OCI-LY1 (cell line): ENCODE data around the gene APOBEC4.

Experiments
- H2AFZ ChIP-seq: fragments of 200-600 bp; sonication (generic), shearing (Covaris generic); 2 replicates; pipeline ENCODE4 v1.6.0; 2014; ENCODE audit warnings: antibody characterized with exemption, mild to moderate bottlenecking, low read length
- H3F3A ChIP-seq: fragments of 200-600 bp; sonication (generic), shearing (Covaris generic); 2 replicates; pipeline ENCODE4 v1.6.0; 2014; ENCODE audit warnings: mild to moderate bottlenecking, antibody characterized with exemption, low read length, moderate library complexity; ENCODE audit not compliant: insufficient read depth
- H3K27ac ChIP-seq: fragments of 200-600 bp; sonication (generic); 2 replicates; pipeline ENCODE4 v1.5.1; 2014; ENCODE audit warnings: low read length, mixed run types, mild to moderate bottlenecking, low read depth; ENCODE audit not compliant: poor library complexity, severe bottlenecking
- H3K27me3 ChIP-seq: fragments of 200-600 bp; sonication (generic); 2 replicates; pipeline ENCODE4 v1.6.0; 2014; ENCODE audit warnings: antibody characterized with exemption, mild to moderate bottlenecking, low read length, moderate library complexity; ENCODE audit not compliant: insufficient read depth
- H3K36me3 ChIP-seq: fragments of 200-600 bp; sonication (generic); 2 replicates; pipeline ENCODE4 v1.6.1; 2014; ENCODE audit warnings: mild to moderate bottlenecking, antibody characterized with exemption, low read length, moderate library complexity, mixed read lengths; ENCODE audit not compliant: insufficient read depth
- H3K4me1 ChIP-seq: fragments of 200-600 bp; sonication (generic); 2 replicates; pipeline ENCODE4 v1.5.1; 2014; ENCODE audit warnings: mild to moderate bottlenecking, low read length, moderate library complexity; ENCODE audit not compliant: insufficient read depth, severe bottlenecking
- H3K4me2 ChIP-seq: fragments of 200-600 bp; sonication (generic), shearing (Covaris generic); 2 replicates; pipeline ENCODE4 v1.6.1; 2014; ENCODE audit warnings: low read length
- H3K4me3 ChIP-seq: fragments of 200-600 bp; sonication (generic); 2 replicates; pipeline ENCODE4 v1.5.1; 2014; ENCODE audit warnings: low read length, low read depth, mild to moderate bottlenecking, mixed read lengths; ENCODE audit not compliant: poor library complexity, severe bottlenecking
- H3K79me2 ChIP-seq: fragments of 200-600 bp; shearing (Covaris generic); 2 replicates; pipeline ENCODE4 v1.6.1; 2016; ENCODE audit warnings: mixed run types, low read length, mixed read lengths; ENCODE audit not compliant: insufficient read depth
- H3K9ac ChIP-seq: fragments of 200-600 bp; sonication (generic), shearing (Covaris generic); 2 replicates; pipeline ENCODE4 v1.6.1; 2014; ENCODE audit warnings: mild to moderate bottlenecking, low read length, mixed read lengths
- H3K9me2 ChIP-seq: fragments of 200-600 bp; sonication (generic), shearing (Covaris generic); 2 replicates; pipeline ENCODE4 v1.6.1; 2014; ENCODE audit warnings: low read depth, mild to moderate bottlenecking, low read length, mixed read lengths
- H3K9me3 ChIP-seq: fragments of 200-600 bp; shearing (Covaris generic); 2 replicates; pipeline ENCODE4 v1.6.1; 2014; ENCODE audit warnings: low read length, mixed read lengths
- H4K20me1 ChIP-seq: fragments of 200-600 bp; sonication (generic), shearing (Covaris generic); 2 replicates; pipeline ENCODE4 v1.6.0; 2016; ENCODE audit warnings: mild to moderate bottlenecking, low read length; ENCODE audit not compliant: insufficient read depth
- EZH2 ChIP-seq: fragments of 200-600 bp; sonication (generic), shearing (Covaris generic); IDR thresholded peaks from 2 replicates; pipeline ENCODE4 v1.8.0; 2017; ENCODE audit warnings: borderline replicate concordance, mixed run types, mild to moderate bottlenecking, antibody characterized with exemption, low read length, moderate library complexity, mixed read lengths
- TF ChIP-seq, protein P1 (sequence below): fragments of 200-600 bp; sonication (generic), shearing (Covaris generic); IDR thresholded peaks from 2 replicates; pipeline ENCODE4 v1.5.1; 2017; ENCODE audit warnings: mild to moderate bottlenecking, antibody characterized with exemption, low read length, moderate library complexity, mixed read lengths

Gene APOBEC4

DNA sequence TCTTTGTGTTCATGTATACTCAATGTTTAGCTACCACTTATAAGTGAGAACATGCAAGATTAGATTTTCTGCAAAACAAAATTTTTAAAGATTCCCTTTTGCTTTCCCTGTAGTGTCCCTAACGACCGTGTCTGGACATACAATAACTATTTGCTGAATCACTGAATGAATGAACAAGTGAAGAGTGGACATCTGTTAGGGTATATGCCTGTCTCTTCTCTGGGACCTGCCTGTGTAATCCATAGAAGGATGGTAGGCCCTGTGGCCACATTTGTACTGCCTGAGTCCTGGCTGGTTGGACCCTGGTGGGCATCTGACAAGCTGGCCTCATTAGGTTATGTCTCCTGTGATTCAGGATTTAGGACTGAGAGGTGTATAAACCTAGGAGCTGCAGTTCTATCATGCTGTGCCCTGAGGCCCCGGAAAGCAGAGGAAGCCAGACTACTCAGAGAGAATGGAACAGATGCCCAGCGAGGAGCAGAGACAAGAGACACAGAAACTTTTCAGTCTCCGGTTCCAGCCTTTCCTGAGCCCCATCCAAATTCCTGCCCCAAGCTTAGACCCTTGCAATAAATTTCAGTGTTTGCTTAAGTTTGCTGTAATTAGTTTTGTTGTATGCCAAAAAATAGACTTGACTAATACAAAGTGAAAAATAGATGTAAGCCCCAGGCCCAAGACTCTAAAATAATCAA lies 55.3 kb downstream of the APOBEC4 start:
- Histone ChIP-seq H3K4me1 (no peaks in the 10 kb centered on the region), H2AFZ (no peak overlapping the region), H3K4me2 (no peak overlapping the region), H3K36me3 (no peaks in the 10 kb centered on the region), H3F3A (no peaks in the 10 kb centered on the region), H3K79me2 (no peaks in the 10 kb centered on the region), H3K4me3 (no peak overlapping the region), H3K27ac (no peak overlapping the region), H3K9ac (no peak overlapping the region), H3K9me2 (no peaks in the 10 kb centered on the region), H3K9me3 (no peaks in the 10 kb centered on the region), H4K20me1 (no peaks in the 10 kb centered on the region), H3K27me3 (no peaks in the 10 kb centered on the region; the same call in 1 of the 2 replicates)
- TF ChIP-seq EZH2, result no peak
- TF ChIP-seq, protein P1, sequence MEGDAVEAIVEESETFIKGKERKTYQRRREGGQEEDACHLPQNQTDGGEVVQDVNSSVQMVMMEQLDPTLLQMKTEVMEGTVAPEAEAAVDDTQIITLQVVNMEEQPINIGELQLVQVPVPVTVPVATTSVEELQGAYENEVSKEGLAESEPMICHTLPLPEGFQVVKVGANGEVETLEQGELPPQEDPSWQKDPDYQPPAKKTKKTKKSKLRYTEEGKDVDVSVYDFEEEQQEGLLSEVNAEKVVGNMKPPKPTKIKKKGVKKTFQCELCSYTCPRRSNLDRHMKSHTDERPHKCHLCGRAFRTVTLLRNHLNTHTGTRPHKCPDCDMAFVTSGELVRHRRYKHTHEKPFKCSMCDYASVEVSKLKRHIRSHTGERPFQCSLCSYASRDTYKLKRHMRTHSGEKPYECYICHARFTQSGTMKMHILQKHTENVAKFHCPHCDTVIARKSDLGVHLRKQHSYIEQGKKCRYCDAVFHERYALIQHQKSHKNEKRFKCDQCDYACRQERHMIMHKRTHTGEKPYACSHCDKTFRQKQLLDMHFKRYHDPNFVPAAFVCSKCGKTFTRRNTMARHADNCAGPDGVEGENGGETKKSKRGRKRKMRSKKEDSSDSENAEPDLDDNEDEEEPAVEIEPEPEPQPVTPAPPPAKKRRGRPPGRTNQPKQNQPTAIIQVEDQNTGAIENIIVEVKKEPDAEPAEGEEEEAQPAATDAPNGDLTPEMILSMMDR, result no peak

DNA sequence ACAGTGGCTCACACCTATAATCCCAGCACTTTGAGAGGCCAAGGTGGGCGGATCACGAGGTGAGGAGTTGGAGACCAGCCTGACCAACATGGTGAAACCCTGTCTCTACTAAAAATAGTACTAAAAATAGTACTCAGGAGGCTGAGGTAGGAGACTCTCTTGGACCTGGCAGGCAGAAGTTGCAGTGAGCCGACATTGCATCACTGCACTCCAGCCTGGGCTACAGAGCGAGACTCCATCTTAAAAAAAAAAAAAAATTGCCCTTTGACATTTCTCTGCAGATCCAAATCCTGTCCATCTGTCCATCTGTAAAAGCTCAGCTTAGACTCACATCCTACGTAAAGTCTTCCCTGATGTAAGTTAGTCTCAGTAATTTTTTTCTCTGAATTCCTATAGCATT lies 56.6 kb downstream of the APOBEC4 start:
- no peaks in the 10 kb centered on the region for H3F3A ChIP-seq
- H3K27ac ChIP-seq, result no peak overlapping the region
- no peaks in the 10 kb centered on the region for H3K4me1 ChIP-seq
- H3K36me3 ChIP-seq, result no peaks in the 10 kb centered on the region
- no peak overlapping the region for H3K4me2 ChIP-seq
- no peaks in the 10 kb centered on the region for H3K9me3 ChIP-seq
- H2AFZ ChIP-seq, result no peak overlapping the region
- H3K4me3 ChIP-seq, result no peak overlapping the region
- no peaks in the 10 kb centered on the region for H3K79me2 ChIP-seq
- H3K27me3 ChIP-seq, result no peaks in the 10 kb centered on the region; the same call in 1 of the 2 replicates
- no peak for TF ChIP-seq EZH2
- TF ChIP-seq, protein P1, result no peak
- no peaks in the 10 kb centered on the region for H4K20me1 ChIP-seq
- H3K9me2 ChIP-seq, result no peaks in the 10 kb centered on the region
- no peak overlapping the region for H3K9ac ChIP-seq
